Sigmoid colon (tissue), 7 donors: ENCODE measurements around the gene FNDC3A. TPM values are rescaled to one million over a fixed set of nuclear protein-coding genes. Genes with fewer than 3 reads are reported as not detected.
"Not testable (repeated sequence)": the region's sequence is repeated elsewhere in the genome, so short reads cannot be mapped to it uniquely, and the experiment has no call there.

Experiments
- DNase-seq: peaks from one replicate; pipeline ENCODE4 v3.0.0-alpha.2; 2019
- H3K27ac ChIP-seq, 4 donors: fragments of 200-600 bp; sonication (generic); one replicate each; pipeline ENCODE4 v1.5.1; 2016 to 2019; ENCODE audit warnings: mild to moderate bottlenecking in 1 of 4
- H3K27me3 ChIP-seq, 3 donors: fragments of 200-600 bp; sonication (generic); one replicate each; pipeline ENCODE4 v1.5.1; 2019; ENCODE audit warnings: mild to moderate bottlenecking in 1 of 3
- H3K36me3 ChIP-seq, 4 donors: fragments of 200-600 bp; sonication (generic); one replicate each; pipeline ENCODE4 v1.5.1; 2016 to 2019
- H3K4me1 ChIP-seq, 4 donors: fragments of 200-600 bp; sonication (generic); one replicate each; pipeline ENCODE4 v1.5.1; 2017 to 2019
- H3K4me3 ChIP-seq, 4 donors: fragments of 200-600 bp; sonication (generic); one replicate each; pipeline ENCODE4 v1.5.1; 2017 to 2019; ENCODE audit warnings: mild to moderate bottlenecking in 2 of 4, moderate library complexity in 1 of 4
- H3K9me3 ChIP-seq, 4 donors: fragments of 200-600 bp in 3 of 4; sonication (generic) in 3 of 4; one replicate each; pipeline versions ENCODE4 v1.5.1 to v1.6.1; 2013 to 2019
- CTCF ChIP-seq, 4 experiments: fragments of 450-650 bp in 3 of 4; fragments of 200-600 bp in 1 of 4; IDR thresholded peaks; one replicate each; pipeline ENCODE4 v1.5.1; 2016 to 2019; ENCODE audit warnings: antibody characterized with exemption in 4 of 4, mild to moderate bottlenecking in 3 of 4, moderate library complexity in 2 of 4
- EP300 ChIP-seq, 4 donors: sonication (generic); formaldehyde crosslinking; IDR thresholded peaks; one replicate each; pipeline ENCODE4 v1.6.1; 2017; ENCODE audit warnings: antibody characterized with exemption in 4 of 4
- POLR2A ChIP-seq, 2 donors: fragments of 450-650 bp; IDR thresholded peaks; one replicate each; pipeline ENCODE4 v1.6.1; 2016; ENCODE audit warnings: antibody characterized with exemption in 2 of 2, mild to moderate bottlenecking in 2 of 2, moderate library complexity in 2 of 2
- POLR2AphosphoS5 ChIP-seq, 4 donors: sonication (generic); formaldehyde crosslinking; IDR thresholded peaks; one replicate each; pipeline ENCODE4 v1.6.1; 2017; ENCODE audit warnings: antibody characterized with exemption in 4 of 4
- WGBS, 2 donors: extraction: QIAGEN DNeasy Blood & Tissue Kit; methylation state at CpG; one replicate each; pipeline ENCODE4 v1.1.7; 2013; 5-methylcytosine and 5-hydroxymethylcytosine counted together
- intact Hi-C: fragments of 100-400 bp; cut with DNase I; formaldehyde crosslinking; loops from one replicate; pipeline ENCODE4 v1.15.1; 2023
- polyA plus RNA-seq, 3 donors: library from polyadenylated mRNA; stranded (reverse); fragments of 200-250 nt; gene quantifications; one replicate each; pipeline ENCODE4 v1.2.3, GENCODE V29; 2013
- total RNA-seq, 4 donors: library from RNA; depleted of rRNA; stranded (reverse); fragments of >200 nt; gene quantifications; one replicate each; pipeline ENCODE4 v1.1.0, GENCODE V29; 2016
- donor health status: healthy with polysubstance abuse.
- donor health status: Bipolar disorder and iron deficiency.
- donor health status: healthy.

The FNDC3A gene
- total and polyA plus RNA-seq, 7 donors: 14.4 to 61.4 (median 47.8) TPM

GRCh38 chr13:48993150-48993549, 17.4 kb downstream of the FNDC3A start:
- H3K27ac ChIP-seq: no peak overlapping the region
- no peaks in the 10 kb centered on the region for H3K36me3 ChIP-seq
- DNase-seq: no peak
- no peaks in the 10 kb centered on the region for H3K9me3 ChIP-seq
- H3K4me1 ChIP-seq: peaks cover 0 to 23% (median 10%) of the 10 kb centered on the region in 4 donors
- no peak overlapping the region for H3K4me3 ChIP-seq
- no peaks in the 10 kb centered on the region for H3K27me3 ChIP-seq
- no peak for TF ChIP-seq POLR2A (IDR thresholded peaks at IDR 0.05)
- TF ChIP-seq EP300 (IDR thresholded peaks at IDR 0.05): no peak
- no peak for TF ChIP-seq POLR2AphosphoS5 (IDR thresholded peaks at IDR 0.05)
- TF ChIP-seq CTCF (IDR thresholded peaks at IDR 0.05): no peak
- intact Hi-C loops: no loop called here

- Histone ChIP-seq H3K27me3 (no peaks in the 10 kb centered on the region), H3K4me3 (no peak overlapping the region), H3K36me3 (no peaks in the 10 kb centered on the region), H3K4me1 (peaks cover 0 to 9% (median 0%) of the 10 kb centered on the region in 4 donors), H3K9me3 (peaks cover 0 to 3% (median under 1%) of the 10 kb centered on the region in 4 donors), H3K27ac (no peak overlapping the region)
- WGBS, 2 donors: 90 to 94% methylated on average over 2 of the region's 2 CpGs
- DNase-seq: no peak
- intact Hi-C loops: no loop called here
- TF ChIP-seq POLR2AphosphoS5 (IDR thresholded peaks at IDR 0.05): no peak
- no peak for TF ChIP-seq POLR2A (IDR thresholded peaks at IDR 0.05)
- no peak for TF ChIP-seq CTCF (IDR thresholded peaks at IDR 0.05)
- TF ChIP-seq EP300 (IDR thresholded peaks at IDR 0.05): no peak
These were observed 19.0 kb downstream of the FNDC3A start for GRCh38 chr13:48994706-48995105.

- intact Hi-C loops: no loop called here
- 49 to 53% methylated on average over 5 of the region's 5 CpGs for WGBS, 2 donors
These were observed 23.1 kb downstream of the FNDC3A start for GRCh38 chr13:48998641-48999292.

GRCh38 chr13:49000247-49000646, 24.5 kb downstream of the FNDC3A start:
- H3K4me3 ChIP-seq: no peak overlapping the region
- no peak for TF ChIP-seq EP300 (IDR thresholded peaks at IDR 0.05)
- H3K36me3 ChIP-seq: no peaks in the 10 kb centered on the region
- peaks cover 0 to 8% (median 5%) of the 10 kb centered on the region in 4 donors for H3K9me3 ChIP-seq
- peaks cover 0 to 17% (median 10%) of the 10 kb centered on the region in 4 donors for H3K4me1 ChIP-seq
- H3K27me3 ChIP-seq: no peaks in the 10 kb centered on the region
- 95 to 100% methylated on average over 1 of the region's 1 CpG for WGBS, 2 donors
- DNase-seq: no peak
- H3K27ac ChIP-seq: no peak overlapping the region
- intact Hi-C loops: no loop called here

More at GRCh38 chr13:48998641-48999292, 23.1 kb downstream of the FNDC3A start:
- no peak overlapping the region for H3K4me3 ChIP-seq
- peaks cover 0 to 8% (median 5%) of the 10 kb centered on the region in 4 donors for H3K9me3 ChIP-seq
- H3K27me3 ChIP-seq: no peaks in the 10 kb centered on the region
- no peak overlapping the region for H3K27ac ChIP-seq
- DNase-seq: no peak
- no peaks in the 10 kb centered on the region for H3K36me3 ChIP-seq
- TF ChIP-seq EP300 (IDR thresholded peaks at IDR 0.05) (no peak), POLR2A (IDR thresholded peaks at IDR 0.05) (no peak), POLR2AphosphoS5 (IDR thresholded peaks at IDR 0.05) (no peak), CTCF (IDR thresholded peaks at IDR 0.05) (no peak)
- peaks cover 0 to 11% (median 3%) of the 10 kb centered on the region in 4 donors for H3K4me1 ChIP-seq

- H3K9me3 ChIP-seq, H3K27me3 ChIP-seq, DNase-seq, H3K36me3 ChIP-seq, H3K4me1 ChIP-seq, H3K27ac ChIP-seq, H3K4me3 ChIP-seq, intact Hi-C loops: not testable (repeated sequence)
- 95 to 96% methylated on average over 28 of the region's 28 CpGs for WGBS, 2 donors
These were observed 43.4 kb downstream of the FNDC3A start for GRCh38 chr13:49018986-49019635.
